Fibroblast of lung (primary cell): ENCODE measurements around the gene UBQLN1. TPM values are rescaled to one million over a fixed set of nuclear protein-coding genes. Genes with fewer than 3 reads are reported as not detected.

Source experiments
- DNase-seq, 2 donors: peaks; one replicate each; pipeline versions ENCODE4 v3.0.0 to v3.0.0-alpha.2; 2010; ENCODE audit warnings: low read depth in 2 of 2
- H2AFZ ChIP-seq: 2 replicates; pipeline ENCODE4 v1.5.1; 2012; ENCODE audit warnings: low read length, control low read depth, inconsistent platforms
- H3K27ac ChIP-seq: 2 replicates; pipeline ENCODE4 v1.5.1; 2011; ENCODE audit warnings: low read length, control low read depth; ENCODE audit not compliant: insufficient read depth
- H3K27me3 ChIP-seq: 2 replicates; pipeline ENCODE4 v1.5.1; 2011; ENCODE audit warnings: mild to moderate bottlenecking, low read length; ENCODE audit not compliant: control insufficient read depth, insufficient read depth
- H3K36me3 ChIP-seq: 2 replicates; pipeline ENCODE4 v1.5.1; 2011; ENCODE audit warnings: low read length; ENCODE audit not compliant: control insufficient read depth, insufficient read depth
- H3K4me1 ChIP-seq: 2 replicates; pipeline ENCODE4 v1.5.1; 2011; ENCODE audit warnings: low read length; ENCODE audit not compliant: control insufficient read depth, insufficient read depth; ENCODE audit errors: extremely low read depth
- H3K4me2 ChIP-seq: 2 replicates; pipeline ENCODE4 v1.5.1; 2011; ENCODE audit warnings: low read length, control low read depth; ENCODE audit not compliant: insufficient read depth; ENCODE audit errors: extremely low read depth
- H3K4me3 ChIP-seq, 4 experiments: fragments of 200-600 bp in 1 of 4; sonication (generic) in 1 of 4; replicated peaks in 1 of 4; 2 replicates each; pipeline ENCODE4 v1.5.1; 2011 to 2016; ENCODE audit warnings: low read length in 4 of 4, low read depth in 3 of 4, mild to moderate bottlenecking in 3 of 4, control low read depth in 2 of 4, inconsistent platforms in 1 of 4, mixed read lengths in 1 of 4; ENCODE audit not compliant: insufficient read depth in 1 of 4; ENCODE audit errors: control extremely low read depth in 1 of 4
- H3K79me2 ChIP-seq: 2 replicates; pipeline ENCODE4 v1.5.1; 2012; ENCODE audit warnings: mild to moderate bottlenecking, low read length, inconsistent platforms; ENCODE audit not compliant: control insufficient read depth, insufficient read depth
- H3K9ac ChIP-seq: 2 replicates; pipeline ENCODE4 v1.5.1; 2011; ENCODE audit warnings: mild to moderate bottlenecking, low read length, control low read depth; ENCODE audit not compliant: insufficient read depth
- H3K9me3 ChIP-seq: 2 replicates; pipeline ENCODE4 v1.5.1; 2012; ENCODE audit warnings: low read depth, low read length; ENCODE audit not compliant: control insufficient read depth, insufficient read depth
- H4K20me1 ChIP-seq: 2 replicates; pipeline ENCODE4 v1.5.1; 2011; ENCODE audit warnings: low read length; ENCODE audit not compliant: control insufficient read depth, insufficient read depth; ENCODE audit errors: extremely low read depth
- CTCF ChIP-seq, 2 donors: IDR thresholded peaks in 1 of 2; conservative IDR thresholded peaks in 1 of 2; 1 replicate in 1 of 2; 2 replicates in 1 of 2; pipeline ENCODE4 v1.5.1; 2011 to 2012; ENCODE audit warnings: low read length in 2 of 2, control low read depth in 1 of 2, inconsistent platforms in 1 of 2, low read depth in 1 of 2, mild to moderate bottlenecking in 1 of 2
- EZH2 ChIP-seq: IDR thresholded peaks from 2 replicates; pipeline ENCODE4 v1.5.1; 2012; ENCODE audit warnings: low read length, control low read depth, mild to moderate bottlenecking; ENCODE audit errors: missing control alignments
- polyA plus RNA-seq, 2 donors: library from polyadenylated mRNA; depleted of rRNA in 1 of 2; stranded (reverse) in 1 of 2; unstranded in 1 of 2; fragments of >200 nt; gene quantifications; 2 replicates each; pipeline ENCODE4 v1.2.1, GENCODE V29; 2011 to 2012; ENCODE audit warnings: missing spikeins in 1 of 2
- total RNA-seq: library from RNA; depleted of rRNA; stranded (reverse); fragments of >200 nt; gene quantifications from 2 replicates; pipeline ENCODE4 v1.2.1, GENCODE V29; 2014

Gene UBQLN1
- total and polyA plus RNA-seq, 2 donors (not counting 1 experiment from before 2014, with no cell fraction given) = 130 to 141 TPM

- Histone ChIP-seq H3K27ac (no peak overlapping the region), H3K36me3 (peaks cover 8% of the 10 kb centered on the region), H3K27me3 (no peaks in the 10 kb centered on the region), H4K20me1 (no peaks in the 10 kb centered on the region), H3K9ac (no peak overlapping the region), H3K79me2 (peaks cover 52% of the 10 kb centered on the region), H3K4me3 (no peak overlapping the region), H3K4me2 (no peak overlapping the region), H3K4me1 (peaks cover 4% of the 10 kb centered on the region), H3K9me3 (no peaks in the 10 kb centered on the region), H2AFZ (no peak overlapping the region)
- TF ChIP-seq CTCF (conservative IDR thresholded peaks at IDR 0.05 in 1 of 2, IDR thresholded peaks at IDR 0.05 in 1 of 2; ENCODE audit: low read depth in 1 of 2, low read length in 2 of 2) (no peak), EZH2 (no peak)
- peak in 1 of 2 donors; percentile 29 for DNase-seq
Observed at GRCh38 chr9:83681490-83681889, 26.3 kb downstream of the UBQLN1 start.

- peaks cover 2% of the 10 kb centered on the region for H4K20me1 ChIP-seq
Observed at GRCh38 chr9:83680233-83680632, 27.5 kb downstream of the UBQLN1 start.

GRCh38 chr9:83677596-83677995 lies 30.2 kb downstream of the UBQLN1 start:
- no peaks in the 10 kb centered on the region for H3K27me3 ChIP-seq
- H3K4me3 ChIP-seq = no peak overlapping the region
- peaks cover 2% of the 10 kb centered on the region for H4K20me1 ChIP-seq
- no peak overlapping the region for H3K4me2 ChIP-seq
- H3K9ac ChIP-seq = no peak overlapping the region
- H3K4me1 ChIP-seq = peaks cover 4% of the 10 kb centered on the region
- H3K79me2 ChIP-seq = peaks cover 30% of the 10 kb centered on the region
- no peak overlapping the region for H3K27ac ChIP-seq
- peaks cover 8% of the 10 kb centered on the region for H3K36me3 ChIP-seq
- H3K9me3 ChIP-seq = no peaks in the 10 kb centered on the region
- no peak for DNase-seq
- no peak overlapping the region for H2AFZ ChIP-seq
- TF ChIP-seq CTCF (conservative IDR thresholded peaks at IDR 0.05 in 1 of 2, IDR thresholded peaks at IDR 0.05 in 1 of 2; ENCODE audit: low read depth in 1 of 2, low read length in 2 of 2) (no peak), EZH2 (no peak)

More at GRCh38 chr9:83680233-83680632, 27.5 kb downstream of the UBQLN1 start:
- Histone ChIP-seq H2AFZ (no peak overlapping the region), H3K4me1 (peaks cover 4% of the 10 kb centered on the region), H3K36me3 (peaks cover 8% of the 10 kb centered on the region), H3K79me2 (peaks cover 42% of the 10 kb centered on the region), H3K4me3 (no peak overlapping the region), H3K27ac (no peak overlapping the region), H3K9ac (no peak overlapping the region), H3K27me3 (no peaks in the 10 kb centered on the region), H3K9me3 (no peaks in the 10 kb centered on the region), H3K4me2 (no peak overlapping the region)
- TF ChIP-seq EZH2 = no peak
- no peak for TF ChIP-seq CTCF (conservative IDR thresholded peaks at IDR 0.05 in 1 of 2, IDR thresholded peaks at IDR 0.05 in 1 of 2; ENCODE audit: low read depth in 1 of 2, low read length in 2 of 2)
- DNase-seq = no peak
